AG10803 (cell line): ENCODE measurements around the gene APIP.

ENCODE experiments used
- DNase-seq: peaks from one replicate; pipeline ENCODE4 v3.0.0; 2010; ENCODE audit warnings: low read depth
- H3K4me3 ChIP-seq: 2 replicates; pipeline ENCODE4 v1.5.1; 2011; ENCODE audit warnings: mild to moderate bottlenecking, low read length, control low read depth
- CTCF ChIP-seq: conservative IDR thresholded peaks from 2 replicates; pipeline ENCODE4 v1.5.1; 2011; ENCODE audit warnings: mild to moderate bottlenecking, low read length, control low read depth, inconsistent platforms

The APIP gene

GRCh38 chr11:34957606-34958005, 41.4 kb upstream of the APIP start:
- no peak overlapping the region for H3K4me3 ChIP-seq
- DNase-seq = no peak
- TF ChIP-seq CTCF = no peak

GRCh38 chr11:34957206-34957605, 41.0 kb upstream of the APIP start:
- H3K4me3 ChIP-seq = no peak overlapping the region
- no peak for TF ChIP-seq CTCF
- DNase-seq = no peak

- H3K4me3 ChIP-seq = no peak overlapping the region
- TF ChIP-seq CTCF = no peak
- no peak for DNase-seq
Observed at GRCh38 chr11:34953955-34954354, 37.8 kb upstream of the APIP start.

GRCh38 chr11:34948696-34949095, 32.5 kb upstream of the APIP start:
- TF ChIP-seq CTCF = no peak
- H3K4me3 ChIP-seq = no peak overlapping the region
- DNase-seq = peak; percentile 74

- no peak for DNase-seq
- no peak for TF ChIP-seq CTCF
- no peak overlapping the region for H3K4me3 ChIP-seq
Observed at GRCh38 chr11:34944692-34945091, 28.5 kb upstream of the APIP start.

- no peak for DNase-seq
- H3K4me3 ChIP-seq = no peak overlapping the region
- TF ChIP-seq CTCF = no peak
Observed at GRCh38 chr11:34941688-34942087, 25.5 kb upstream of the APIP start.

- 0 out of 2 replicates have a peak, but pooled peaks have one; percentile 11 for TF ChIP-seq CTCF
- DNase-seq = peak; percentile 82
- H3K4me3 ChIP-seq = no peak overlapping the region
Observed at GRCh38 chr11:34940026-34940677, 24.0 kb upstream of the APIP start.
